Osteoblast (primary cell): ENCODE results near the gene KRTAP10-7. TPM values are rescaled to one million over a fixed set of nuclear protein-coding genes. Genes with fewer than 3 reads are reported as not detected.

Source experiments
- DNase-seq: peaks from one replicate; pipeline ENCODE4 v3.0.0; 2011; ENCODE audit warnings: low spot score, mixed read lengths; ENCODE audit not compliant: insufficient read length; ENCODE audit errors: missing footprints
- H2AFZ ChIP-seq: 2 replicates; pipeline ENCODE4 v1.6.0; 2011; ENCODE audit warnings: mild to moderate bottlenecking, low read length
- H3K27ac ChIP-seq: 2 replicates; pipeline ENCODE4 v1.5.1; 2011; ENCODE audit warnings: mild to moderate bottlenecking, low read depth, low read length, moderate library complexity
- H3K27me3 ChIP-seq: 2 replicates; pipeline ENCODE4 v1.6.0; 2012; ENCODE audit warnings: mild to moderate bottlenecking, control low read depth, inconsistent platforms, low read length, moderate library complexity; ENCODE audit not compliant: insufficient read depth
- H3K36me3 ChIP-seq: 2 replicates; pipeline ENCODE4 v1.5.1; 2011; ENCODE audit warnings: mild to moderate bottlenecking, low read length, control low read depth, moderate library complexity; ENCODE audit not compliant: insufficient read depth
- H3K4me1 ChIP-seq: 2 replicates; pipeline ENCODE4 v1.5.1; 2011; ENCODE audit warnings: mild to moderate bottlenecking, low read length, control low read depth, moderate library complexity; ENCODE audit not compliant: insufficient read depth
- H3K4me2 ChIP-seq: 2 replicates; pipeline ENCODE4 v1.6.0; 2011; ENCODE audit warnings: mild to moderate bottlenecking, low read length; ENCODE audit not compliant: insufficient read depth
- H3K4me3 ChIP-seq: fragments of 200-600 bp; sonication (generic); 3 replicates; pipeline ENCODE4 v1.5.1; 2012; ENCODE audit warnings: mild to moderate bottlenecking, low read length, inconsistent platforms; ENCODE audit not compliant: insufficient read depth
- H3K79me2 ChIP-seq: 2 replicates; pipeline ENCODE4 v1.6.0; 2012; ENCODE audit warnings: mild to moderate bottlenecking, low read length, control low read depth, inconsistent platforms; ENCODE audit not compliant: insufficient read depth
- H3K9me3 ChIP-seq: 2 replicates; pipeline ENCODE4 v1.5.1; 2011; ENCODE audit warnings: low read depth, low read length, control low read depth
- H4K20me1 ChIP-seq: 2 replicates; pipeline ENCODE4 v1.6.0; 2012; ENCODE audit warnings: mild to moderate bottlenecking, low read length, control low read depth; ENCODE audit not compliant: insufficient read depth
- total RNA-seq: library from RNA; depleted of rRNA; stranded (reverse); fragments of >200 nt; gene quantifications from 2 replicates; pipeline ENCODE4 v1.2.3, GENCODE V29; 2012
- TF ChIP-seq, protein P1 (sequence below): IDR thresholded peaks from 2 replicates; pipeline ENCODE4 v1.5.1; 2011; ENCODE audit warnings: mild to moderate bottlenecking, low read depth, low read length, moderate library complexity; ENCODE audit errors: extremely low read depth

The KRTAP10-7 gene
- total RNA-seq, 1 donor: not detected

DNA sequence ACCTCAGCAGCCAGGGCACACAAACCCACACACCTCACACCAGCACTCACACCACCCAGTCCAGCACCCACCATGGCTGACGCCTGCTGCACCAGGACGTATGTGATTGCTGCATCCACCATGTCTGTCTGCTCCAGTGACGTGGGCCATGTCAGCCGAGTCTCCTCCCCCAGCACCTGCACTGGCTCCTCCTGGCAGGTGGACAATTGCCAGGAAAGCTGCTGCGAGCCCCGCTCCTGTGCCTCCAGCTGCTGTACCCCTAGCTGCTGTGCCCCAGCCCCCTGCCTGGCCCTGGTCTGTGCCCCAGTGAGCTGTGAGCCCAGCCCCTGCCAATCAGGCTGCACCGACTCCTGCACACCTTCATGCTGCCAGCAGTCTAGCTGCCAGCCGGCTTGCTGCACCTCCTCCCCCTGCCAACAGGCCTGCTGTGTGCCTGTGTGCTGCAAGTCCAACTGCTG, 11.7 kb downstream of the KRTAP10-7 start, which contains the start of gene KRTAP10-8:
TSS of gene KRTAP10-8 (plus strand) at position 51 of the 458 bp plus-strand sequence. CDS start at position 73, 22 bp downstream.
- Histone ChIP-seq H3K36me3 (no peaks in the 10 kb centered on the region), H3K4me2 (no peak within 1 kb of the TSS), H4K20me1 (no peaks in the 10 kb centered on the region), H2AFZ (no peak within 1 kb of the TSS), H3K79me2 (no peaks in the 10 kb centered on the region), H3K4me1 (no peaks in the 10 kb centered on the region), H3K4me3 (no peak within 1 kb of the TSS), H3K9me3 (peaks cover 3% of the 10 kb centered on the region), H3K27ac (no peak within 1 kb of the TSS), H3K27me3 (no peaks in the 10 kb centered on the region)
- TF ChIP-seq, protein P1, sequence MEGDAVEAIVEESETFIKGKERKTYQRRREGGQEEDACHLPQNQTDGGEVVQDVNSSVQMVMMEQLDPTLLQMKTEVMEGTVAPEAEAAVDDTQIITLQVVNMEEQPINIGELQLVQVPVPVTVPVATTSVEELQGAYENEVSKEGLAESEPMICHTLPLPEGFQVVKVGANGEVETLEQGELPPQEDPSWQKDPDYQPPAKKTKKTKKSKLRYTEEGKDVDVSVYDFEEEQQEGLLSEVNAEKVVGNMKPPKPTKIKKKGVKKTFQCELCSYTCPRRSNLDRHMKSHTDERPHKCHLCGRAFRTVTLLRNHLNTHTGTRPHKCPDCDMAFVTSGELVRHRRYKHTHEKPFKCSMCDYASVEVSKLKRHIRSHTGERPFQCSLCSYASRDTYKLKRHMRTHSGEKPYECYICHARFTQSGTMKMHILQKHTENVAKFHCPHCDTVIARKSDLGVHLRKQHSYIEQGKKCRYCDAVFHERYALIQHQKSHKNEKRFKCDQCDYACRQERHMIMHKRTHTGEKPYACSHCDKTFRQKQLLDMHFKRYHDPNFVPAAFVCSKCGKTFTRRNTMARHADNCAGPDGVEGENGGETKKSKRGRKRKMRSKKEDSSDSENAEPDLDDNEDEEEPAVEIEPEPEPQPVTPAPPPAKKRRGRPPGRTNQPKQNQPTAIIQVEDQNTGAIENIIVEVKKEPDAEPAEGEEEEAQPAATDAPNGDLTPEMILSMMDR: no peak
- DNase-seq: no peak

DNA sequence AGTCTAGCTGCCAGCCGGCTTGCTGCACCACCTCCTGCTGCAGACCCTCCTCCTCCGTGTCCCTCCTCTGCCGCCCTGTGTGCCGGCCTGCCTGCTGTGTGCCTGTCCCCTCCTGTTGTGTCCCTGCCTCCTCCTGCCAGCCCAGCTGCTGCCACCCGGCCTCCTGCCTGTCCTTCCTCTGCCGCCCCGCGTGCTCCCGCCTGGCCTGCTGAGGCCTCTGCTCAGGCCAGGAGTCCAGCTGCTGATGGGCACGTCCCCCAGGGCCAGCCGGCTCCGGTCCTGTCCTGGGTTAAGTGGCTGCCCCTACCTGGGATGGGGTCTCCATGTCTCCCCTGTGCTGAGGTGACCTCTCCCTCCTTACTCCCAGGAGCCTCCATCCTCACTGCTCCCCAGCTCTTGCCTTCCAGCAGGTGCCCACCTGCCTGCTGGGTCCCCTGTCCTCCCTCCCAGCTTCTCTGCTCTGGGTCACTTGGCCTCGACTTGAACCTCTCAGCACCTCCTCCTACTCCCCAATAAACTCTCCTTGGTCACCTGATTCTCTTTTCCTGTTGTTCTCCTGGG, 12.4 kb downstream of the KRTAP10-7 start:
- no peaks in the 10 kb centered on the region for H3K27me3 ChIP-seq
- H2AFZ ChIP-seq: no peak overlapping the region
- H3K27ac ChIP-seq: no peak overlapping the region
- H3K4me2 ChIP-seq: no peak overlapping the region
- no peaks in the 10 kb centered on the region for H3K36me3 ChIP-seq
- H3K4me1 ChIP-seq: no peaks in the 10 kb centered on the region
- no peaks in the 10 kb centered on the region for H3K79me2 ChIP-seq
- H3K9me3 ChIP-seq: peaks cover 3% of the 10 kb centered on the region
- no peak overlapping the region for H3K4me3 ChIP-seq
- TF ChIP-seq, protein P1: no peak
- no peaks in the 10 kb centered on the region for H4K20me1 ChIP-seq
- DNase-seq: peak; percentile 22

- no peak overlapping the region for H3K27ac ChIP-seq
- H3K4me3 ChIP-seq: no peak overlapping the region
- TF ChIP-seq, protein P1: no peak
- H3K79me2 ChIP-seq: no peaks in the 10 kb centered on the region
- no peaks in the 10 kb centered on the region for H3K4me1 ChIP-seq
- peaks cover 3% of the 10 kb centered on the region for H3K9me3 ChIP-seq
- H3K36me3 ChIP-seq: no peaks in the 10 kb centered on the region
- no peaks in the 10 kb centered on the region for H3K27me3 ChIP-seq
- H3K4me2 ChIP-seq: no peak overlapping the region
- no peak for DNase-seq
- no peak overlapping the region for H2AFZ ChIP-seq
- H4K20me1 ChIP-seq: no peaks in the 10 kb centered on the region
Measured at GRCh38 chr21:44613386-44614155, 13.2 kb downstream of the KRTAP10-7 start.

DNA sequence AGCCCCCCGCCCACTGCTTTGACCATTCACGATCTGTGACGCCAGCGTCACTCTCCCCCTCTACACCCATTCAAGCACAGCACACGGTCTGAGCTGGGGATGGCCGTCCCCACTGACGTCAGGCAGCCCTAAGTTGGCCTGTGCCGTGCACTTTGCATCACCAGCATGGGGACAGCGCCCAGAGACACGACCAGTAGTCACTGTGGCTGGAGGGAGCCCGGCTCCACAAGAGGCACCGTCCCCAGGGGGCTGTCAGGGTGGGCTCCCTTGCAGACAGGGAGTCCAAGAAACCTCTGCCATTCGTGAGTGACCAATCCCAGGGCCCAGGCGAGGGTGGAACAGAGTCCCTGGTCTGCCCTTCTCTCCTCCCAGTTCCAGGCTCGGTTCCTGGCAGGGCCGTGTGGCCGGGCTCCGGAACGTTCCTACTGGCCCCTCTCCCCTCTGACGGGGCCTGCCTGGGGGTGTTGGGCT, 13.8 kb downstream of the KRTAP10-7 start:
- no peak overlapping the region for H3K27ac ChIP-seq
- DNase-seq: no peak
- no peak overlapping the region for H3K4me3 ChIP-seq
- no peaks in the 10 kb centered on the region for H3K79me2 ChIP-seq
- TF ChIP-seq, protein P1: no peak
- no peaks in the 10 kb centered on the region for H3K36me3 ChIP-seq
- H3K27me3 ChIP-seq: no peaks in the 10 kb centered on the region
- H3K4me1 ChIP-seq: no peaks in the 10 kb centered on the region
- H3K9me3 ChIP-seq: peaks cover 3% of the 10 kb centered on the region
- H3K4me2 ChIP-seq: no peak overlapping the region
- no peak overlapping the region for H2AFZ ChIP-seq
- H4K20me1 ChIP-seq: no peaks in the 10 kb centered on the region
